Stimulated activated CD8-positive, alpha-beta memory T cell treated with anti-CD3 and anti-CD28 coated beads, Interleukin-7, amount 100 ng/mL, for 24 hours (primary cell): ENCODE measurements around the gene SLC25A43.
A peak's percentile ranks its signal among the peaks of the same experiment; 100 is the strongest.
"Not testable (repeated sequence)": the region's sequence is repeated elsewhere in the genome, so short reads cannot be mapped to it uniquely, and the experiment has no call there.

Experiments
- DNase-seq: peaks from one replicate; pipeline ENCODE4 v3.0.0-alpha.2; 2020; ENCODE audit warnings: low read depth

SLC25A43 gene

DNA sequence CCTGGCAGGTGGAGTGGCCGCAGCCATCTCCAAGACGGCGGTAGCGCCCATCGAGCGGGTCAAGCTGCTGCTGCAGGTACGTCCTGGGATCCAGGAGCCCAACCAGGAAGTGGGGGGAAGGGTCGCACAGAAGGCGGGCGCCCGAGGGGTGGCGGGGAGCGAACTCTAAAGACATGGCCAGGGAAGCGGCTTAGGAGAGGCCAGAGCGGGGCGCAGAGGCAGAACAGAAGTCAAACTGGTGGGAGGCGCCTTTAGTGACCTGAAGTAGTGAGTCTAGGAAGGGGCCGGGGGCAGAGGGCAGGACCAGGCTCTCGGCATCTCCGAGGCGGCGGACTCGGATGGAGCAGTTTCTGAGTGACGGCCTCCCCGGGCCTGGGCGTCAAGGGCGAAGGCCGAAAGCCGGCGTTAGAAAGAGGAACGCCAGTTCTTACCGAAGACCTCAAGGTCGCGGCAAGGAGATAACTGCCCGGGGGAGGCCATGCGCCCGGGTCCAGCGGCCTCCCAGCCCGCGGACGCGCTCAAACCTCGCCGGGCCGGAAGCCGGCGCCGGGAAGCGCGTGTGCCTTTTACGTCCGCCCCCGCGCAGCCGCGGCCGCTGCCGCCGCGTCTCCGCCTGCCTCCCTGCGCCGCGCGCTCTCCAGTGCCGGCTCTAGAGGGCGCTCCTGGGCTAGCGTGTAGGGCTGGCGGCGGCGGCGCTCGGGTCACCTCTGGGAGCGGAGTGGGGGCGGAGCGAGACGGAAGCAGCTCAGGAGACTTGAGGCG is 69.6 kb downstream of the SLC25A43 start:
- peak; percentile 66 for DNase-seq

- no peak for DNase-seq
These were observed 70.1 kb downstream of the SLC25A43 start for GRCh38 chrX:119469313-119469635.

DNA sequence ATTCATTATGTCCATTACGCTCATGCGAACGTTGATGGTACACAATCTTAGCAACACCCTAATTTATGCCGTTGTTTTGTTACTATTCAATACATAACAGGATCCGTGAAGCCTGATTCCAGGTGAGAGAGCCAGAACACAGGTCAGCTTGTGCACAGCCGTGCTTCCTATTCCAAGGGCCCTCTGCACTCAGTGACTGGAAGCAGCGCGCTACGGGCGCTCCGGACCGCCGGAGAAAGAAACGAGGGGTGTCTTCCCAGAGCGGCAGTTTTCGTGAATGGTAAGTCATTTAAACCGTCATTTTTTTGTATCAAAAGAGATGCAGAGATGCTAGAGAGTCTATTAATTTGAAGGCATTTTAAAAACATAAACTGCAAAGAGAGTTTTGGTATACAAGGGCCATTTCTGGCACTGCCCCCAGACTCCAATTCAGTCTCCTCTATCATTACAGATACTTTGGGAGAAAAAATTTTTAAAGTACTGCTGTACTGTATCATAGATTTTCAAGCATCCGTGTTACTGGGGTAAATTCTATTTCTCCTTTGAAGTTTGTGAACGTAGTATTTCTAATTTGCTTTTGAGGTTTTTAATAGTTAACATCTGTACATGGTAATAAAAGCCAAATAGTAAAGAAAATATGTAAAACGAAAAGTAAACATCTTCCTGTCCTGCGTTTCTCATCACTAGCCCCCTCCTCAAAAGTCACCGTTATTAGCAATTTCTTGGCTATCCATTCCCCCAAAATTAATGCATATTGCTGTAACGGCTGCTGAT is 75.7 kb downstream of the SLC25A43 start:
- DNase-seq = no peak

DNA sequence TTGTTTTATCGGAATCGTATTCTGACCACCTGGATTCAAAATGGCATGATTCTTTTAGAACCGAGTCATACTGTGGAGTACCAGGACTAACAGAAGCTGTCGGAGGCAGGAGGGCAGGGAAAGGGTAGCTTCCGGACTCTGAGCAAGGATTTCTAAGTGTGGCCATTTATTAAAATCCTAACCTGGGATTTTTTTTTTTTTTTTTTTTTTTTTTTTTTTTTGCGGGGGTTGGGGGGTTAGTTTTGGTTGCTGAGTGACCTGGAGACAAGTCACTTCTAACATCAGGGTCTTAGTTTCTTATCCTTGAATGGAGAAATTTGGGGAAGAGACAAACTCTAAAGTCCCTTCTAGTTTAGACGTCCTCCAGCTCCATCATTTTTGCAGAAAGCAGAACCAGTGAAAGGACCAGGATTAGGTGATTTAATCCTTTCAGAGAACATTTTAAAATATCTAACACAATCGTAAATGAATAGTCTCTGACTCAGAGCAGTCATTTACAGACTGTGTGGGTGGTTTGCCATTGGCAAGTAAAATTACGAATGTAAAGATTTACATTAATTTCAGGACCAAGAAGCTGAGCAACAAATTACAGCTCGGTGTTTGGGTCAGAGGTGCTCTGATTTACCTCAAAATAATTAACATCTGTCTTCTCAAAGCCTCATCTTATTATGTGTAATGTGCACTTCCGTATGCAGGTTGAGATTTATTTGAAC is 76.4 kb downstream of the SLC25A43 start:
- DNase-seq = no peak

GRCh38 chrX:119477812-119478232 is 78.7 kb downstream of the SLC25A43 start:
- DNase-seq = no peak

- DNase-seq = no peak
These were observed 79.4 kb downstream of the SLC25A43 start for GRCh38 chrX:119478504-119478903.

GRCh38 chrX:119479845-119480244 is 80.7 kb downstream of the SLC25A43 start:
- no peak for DNase-seq

DNA sequence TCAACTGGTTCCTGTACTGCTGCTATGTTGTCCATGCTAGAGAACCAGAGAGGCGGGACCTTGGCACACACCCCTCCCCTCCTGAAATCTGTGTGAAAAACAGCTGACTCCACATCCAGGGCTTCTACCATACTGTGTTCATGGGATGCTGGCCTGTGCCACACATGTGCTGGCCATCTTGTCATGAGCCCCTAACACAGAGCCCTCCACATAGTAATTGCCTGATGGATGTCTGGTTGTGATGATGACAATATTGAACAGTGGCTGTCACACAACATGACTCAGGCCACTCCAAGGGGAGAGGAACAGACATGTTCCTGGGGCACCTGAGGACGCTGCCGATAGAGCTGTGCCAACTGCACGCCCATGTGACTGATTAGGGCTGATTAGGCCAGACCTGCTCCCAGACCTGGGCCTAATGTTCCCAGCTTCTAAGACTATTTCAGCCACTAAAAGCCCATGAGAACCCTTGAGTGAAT is 82.2 kb downstream of the SLC25A43 start:
- DNase-seq = no peak

- DNase-seq = no peak
These were observed 82.9 kb downstream of the SLC25A43 start for GRCh38 chrX:119482041-119482440.

DNA sequence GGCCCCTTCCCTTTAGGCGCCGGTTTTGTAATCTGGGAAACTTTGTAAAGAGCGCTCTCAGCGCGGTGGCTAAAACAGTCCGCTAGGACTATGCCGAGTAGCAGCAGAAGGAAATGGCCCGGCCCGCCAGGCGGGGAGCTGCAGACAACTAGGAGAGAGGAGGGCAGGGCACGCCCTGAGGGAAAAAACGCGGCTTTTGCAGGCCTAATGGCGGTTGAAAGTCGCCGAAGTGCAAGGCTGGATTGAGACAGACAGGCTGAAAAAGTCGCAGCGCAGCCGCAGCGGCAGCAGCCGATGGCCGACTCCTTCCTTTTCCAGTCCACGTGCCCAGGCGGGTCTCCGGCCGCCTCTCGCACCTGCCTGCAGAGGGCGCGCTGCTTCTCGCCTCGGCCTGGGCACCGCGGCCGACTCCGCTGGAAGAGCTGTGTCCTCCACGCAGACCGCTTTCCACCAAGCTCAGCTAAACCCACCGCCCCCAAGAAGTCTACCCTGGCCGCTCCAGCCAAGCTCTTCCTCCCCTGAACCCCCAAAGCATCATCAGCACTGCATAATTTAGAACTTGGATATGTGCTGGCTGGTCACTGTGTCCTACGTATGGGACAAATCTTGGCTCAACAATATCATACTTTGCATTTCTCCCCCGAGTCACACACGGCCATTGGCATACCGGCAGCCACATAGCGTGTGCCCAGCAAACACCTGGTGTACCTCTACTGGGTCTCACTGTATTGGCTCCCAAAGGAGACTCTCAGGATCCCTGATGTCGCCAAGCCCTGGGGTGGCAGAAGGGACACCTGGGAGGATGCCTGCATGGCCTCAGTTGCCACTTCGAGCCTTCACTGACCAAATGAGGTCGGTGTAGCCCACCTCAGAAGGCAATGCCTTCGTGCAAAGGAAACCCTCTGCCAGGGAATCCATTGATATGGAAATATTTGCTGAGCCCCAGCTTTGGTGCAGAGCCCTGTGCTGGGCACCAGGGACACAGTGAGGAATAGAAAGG is 83.6 kb downstream of the SLC25A43 start:
- DNase-seq = peak; percentile 21

DNA sequence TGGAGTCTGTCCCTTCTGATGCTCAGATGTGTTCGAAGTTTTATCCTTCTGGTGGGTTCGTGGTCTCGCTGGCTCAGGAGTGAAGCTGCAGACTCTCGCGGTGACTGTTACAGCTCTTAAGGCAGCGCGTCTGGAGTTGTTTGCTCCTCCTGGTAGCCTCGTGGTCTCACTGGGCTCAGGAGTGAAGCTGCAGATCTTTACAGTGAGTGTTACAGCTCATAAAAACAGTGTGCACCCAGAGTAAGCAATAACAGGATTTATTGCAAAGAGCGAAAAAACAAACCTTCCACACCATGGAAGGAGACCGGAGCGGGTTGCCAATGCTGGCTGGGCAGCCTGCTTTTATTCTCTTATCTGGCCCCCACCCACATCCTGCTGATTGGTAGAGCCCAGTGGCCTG is 87.6 kb downstream of the SLC25A43 start:
- DNase-seq = no peak

- DNase-seq = not testable (repeated sequence)
These were observed 88.6 kb downstream of the SLC25A43 start for GRCh38 chrX:119487766-119488165.

GRCh38 chrX:119488749-119489148 is 89.6 kb downstream of the SLC25A43 start:
- no peak for DNase-seq

DNA sequence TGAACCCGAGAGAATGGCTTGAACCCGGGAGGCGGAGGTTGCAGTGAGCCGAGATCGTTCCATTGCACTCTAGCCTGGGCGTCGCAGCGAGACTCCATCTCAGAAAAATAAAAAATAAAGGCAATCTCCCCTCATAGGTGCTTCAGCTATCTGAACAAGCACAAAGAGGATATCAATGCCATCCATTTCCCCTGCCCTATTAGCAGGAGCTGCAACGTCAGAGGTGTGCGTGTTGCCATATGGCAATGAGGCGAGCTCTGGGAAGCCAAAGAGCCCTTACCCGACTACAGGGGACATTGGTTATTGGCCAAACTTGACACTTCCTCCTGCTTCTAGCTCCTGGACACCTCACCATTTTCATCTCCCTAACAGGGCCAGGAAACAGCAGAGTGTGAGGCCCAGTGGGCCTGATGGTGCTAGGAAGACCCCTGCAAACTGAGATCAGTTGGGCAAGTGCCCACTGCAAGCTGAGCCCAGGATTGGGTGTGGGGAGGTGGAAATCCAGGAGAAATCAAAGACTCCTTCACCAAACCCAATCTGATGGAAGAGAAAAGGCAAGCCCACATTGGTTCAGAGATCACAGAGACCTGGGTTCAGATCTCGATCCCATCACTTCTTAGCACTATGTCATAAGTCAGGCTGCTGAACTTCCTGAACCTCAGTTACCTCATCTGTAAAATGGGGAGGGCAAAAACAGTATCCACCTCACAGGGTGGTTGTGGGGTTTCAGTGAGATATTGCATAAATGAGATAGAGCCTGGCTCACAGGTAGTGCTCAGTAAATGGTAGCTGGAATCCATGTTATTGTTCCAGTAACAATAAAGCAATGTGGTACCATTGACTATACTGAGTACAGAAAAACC is 90.3 kb downstream of the SLC25A43 start:
- DNase-seq = no peak

DNA sequence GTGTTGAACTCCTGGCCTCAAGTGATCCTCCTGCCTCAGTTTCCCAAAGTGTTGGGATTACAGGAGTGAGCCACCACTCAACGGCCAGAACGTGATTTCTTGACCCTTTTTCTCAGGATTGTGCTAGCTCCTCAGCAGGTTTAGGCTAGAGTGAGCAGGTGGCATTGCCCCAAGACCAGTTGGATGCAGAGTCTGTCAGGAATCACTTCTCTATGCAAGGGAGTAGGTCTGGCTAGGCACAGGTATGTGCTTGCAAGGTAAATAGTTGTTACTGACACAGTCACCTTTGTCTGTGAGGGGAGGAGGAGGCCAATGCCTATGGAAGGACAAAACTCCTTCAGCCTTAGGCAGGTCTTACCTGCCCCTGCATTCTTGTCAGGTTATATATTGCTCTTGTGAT is 93.3 kb downstream of the SLC25A43 start:
- DNase-seq = no peak

- DNase-seq = not testable (repeated sequence)
These were observed 94.8 kb downstream of the SLC25A43 start for GRCh38 chrX:119493851-119494495.

DNA sequence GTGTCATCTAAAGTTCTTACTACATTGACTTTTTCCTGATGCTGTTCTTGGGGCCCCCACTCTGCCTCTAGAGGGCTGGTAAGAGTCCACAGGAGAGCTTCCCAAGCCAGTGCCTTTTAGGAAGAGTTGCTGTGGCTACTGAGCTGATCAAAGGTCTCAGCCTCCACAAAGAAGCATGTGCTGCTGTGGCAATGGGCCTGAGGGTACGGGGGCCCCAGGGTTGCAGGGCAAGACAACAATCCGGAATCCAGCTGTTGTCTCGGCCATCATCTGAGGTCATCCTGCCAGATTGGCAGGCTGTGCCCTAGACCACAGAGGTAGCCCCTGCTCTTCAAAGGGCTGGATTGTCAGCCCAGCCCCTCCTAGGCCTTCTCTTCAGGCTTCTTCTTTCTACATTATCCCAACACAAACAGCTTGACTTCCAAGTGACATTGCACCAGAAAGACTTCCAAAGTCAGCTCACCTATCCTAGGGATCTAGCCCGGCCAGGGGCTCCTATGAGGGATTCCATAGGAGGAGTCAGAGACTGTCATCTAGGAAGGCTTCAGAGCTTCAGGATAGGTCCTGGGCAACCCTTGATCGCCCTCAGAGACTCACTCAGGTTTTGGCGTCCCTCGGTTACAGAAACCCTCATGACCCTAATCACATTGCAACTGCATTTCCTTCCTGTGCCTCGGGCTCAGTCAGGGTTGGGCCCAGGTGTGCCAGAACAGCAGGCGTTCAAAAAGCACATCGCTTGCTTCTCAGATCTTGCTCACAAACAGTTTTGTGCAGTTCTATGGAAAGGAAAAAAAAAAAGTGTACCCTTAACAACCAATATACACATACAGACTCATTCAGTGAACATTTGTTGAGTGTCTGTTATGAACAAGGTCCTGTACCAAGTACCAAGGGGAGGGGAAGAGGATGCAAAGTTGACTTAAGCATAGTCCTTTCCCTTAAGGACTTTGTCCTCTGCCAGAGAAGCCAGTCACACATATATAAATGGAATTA is 96.9 kb downstream of the SLC25A43 start:
- DNase-seq = no peak

DNA sequence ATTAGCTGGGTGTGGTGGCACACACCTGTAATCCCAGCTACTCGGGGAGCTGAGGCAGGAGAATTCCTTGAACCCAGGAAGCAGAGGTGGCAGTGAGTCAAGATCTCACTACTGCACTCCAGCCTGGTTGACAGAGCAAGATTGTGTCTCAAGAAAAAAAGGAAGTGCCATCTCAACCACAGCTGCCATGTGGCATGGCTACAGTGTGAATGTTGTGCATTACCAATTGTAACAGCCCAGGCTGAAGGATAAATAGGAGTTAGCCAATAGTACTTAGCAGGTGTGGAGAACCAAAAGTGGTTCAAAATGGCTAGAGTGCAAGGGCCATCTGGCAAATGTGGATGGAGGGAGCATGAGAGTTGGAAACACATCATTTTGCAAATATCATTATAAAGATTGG is 98.0 kb downstream of the SLC25A43 start:
- DNase-seq = no peak
